Endothelial cell of umbilical vein (primary cell): ENCODE data around the gene ITPRIPL2. TPM values are rescaled to one million over a fixed set of nuclear protein-coding genes. Genes with fewer than 3 reads are reported as not detected.

Source experiments
- BruUV-seq: library from RNA; stranded (reverse); fragments of 400-500 nt; replicated peaks from 2 replicates; lab custom pipeline; 2021; lab: Mats Ljungman, UMichigan
- CTCF ChIA-PET: fragments of 300-600, 350-600 bp; sonication (Branson Sonifier 250); formaldehyde crosslinking; loops from one replicate; lab custom pipeline; 2021; ENCODE audit warnings: antibody characterized with exemption, inconsistent platforms; lab: Charles Lee
- POLR2A ChIA-PET: fragments of 300-600, 350-600 bp; sonication (Branson Sonifier 250); formaldehyde crosslinking; loops from one replicate; lab custom pipeline; 2021; ENCODE audit warnings: antibody characterized with exemption, inconsistent platforms; lab: Charles Lee
- DNase-seq: peaks from one replicate; pipeline ENCODE4 v3.0.0-alpha.2; 2011; ENCODE audit warnings: low read depth, low spot score
- FAIRE-seq: peaks from 2 replicates; lab custom pipeline; 2011; peaks lifted over from hg19 to GRCh38; lab: Jason Lieb, UNC
- H2AFZ ChIP-seq: 2 replicates; pipeline ENCODE4 v1.6.0; 2012; ENCODE audit warnings: low read depth, low read length, control low read depth, inconsistent platforms
- H3K27ac ChIP-seq: 2 replicates; pipeline ENCODE4 v1.5.1; 2011; ENCODE audit warnings: low read depth, mild to moderate bottlenecking, control low read depth, low read length, moderate library complexity; ENCODE audit not compliant: insufficient read depth
- H3K27me3 ChIP-seq, 2 experiments: 2 replicates each; pipeline versions ENCODE4 v1.6.0 to v1.6.1; 2011; ENCODE audit warnings: low read length in 2 of 2, mixed read lengths in 1 of 2; ENCODE audit not compliant: control insufficient read depth in 2 of 2, insufficient read depth in 2 of 2
- H3K36me3 ChIP-seq, 2 experiments: 2 replicates in 1 of 2; 3 replicates in 1 of 2; pipeline ENCODE4 v1.5.1; 2011; ENCODE audit warnings: low read length in 2 of 2, mild to moderate bottlenecking in 1 of 2, moderate library complexity in 1 of 2; ENCODE audit not compliant: control insufficient read depth in 2 of 2, insufficient read depth in 2 of 2; ENCODE audit errors: extremely low read depth in 1 of 2
- H3K4me1 ChIP-seq: 3 replicates; pipeline ENCODE4 v1.5.1; 2011; ENCODE audit warnings: mild to moderate bottlenecking, low read length; ENCODE audit not compliant: control insufficient read depth, insufficient read depth; ENCODE audit errors: extremely low read depth
- H3K4me2 ChIP-seq: 2 replicates; pipeline ENCODE4 v1.6.1; 2011; ENCODE audit warnings: low read length, control low read depth, mixed read lengths; ENCODE audit not compliant: insufficient read depth
- H3K4me3 ChIP-seq, 3 experiments: fragments of 200-600 bp in 1 of 3; sonication (generic), shearing (Covaris generic) in 1 of 3; replicated peaks in 1 of 3; 2 replicates each; pipeline ENCODE4 v1.5.1; 2011 to 2016; ENCODE audit warnings: control low read depth in 3 of 3, low read length in 3 of 3, mild to moderate bottlenecking in 2 of 3, inconsistent platforms in 1 of 3, low read depth in 1 of 3, moderate library complexity in 1 of 3; ENCODE audit not compliant: insufficient read depth in 1 of 3
- H3K79me2 ChIP-seq: 2 replicates; pipeline ENCODE4 v1.6.0; 2012; ENCODE audit warnings: low read length, inconsistent platforms; ENCODE audit not compliant: control insufficient read depth, insufficient read depth
- H3K9ac ChIP-seq: replicated peaks from 2 replicates; pipeline ENCODE3; 2011; ENCODE audit warnings: low read length, control low read depth; ENCODE audit not compliant: insufficient read depth; ENCODE audit errors: extremely low read depth
- H3K9me1 ChIP-seq: replicated peaks from 3 replicates; pipeline ENCODE4 v1.6.0; 2011; ENCODE audit warnings: mild to moderate bottlenecking, low read length; ENCODE audit not compliant: control insufficient read depth, insufficient read depth; ENCODE audit errors: extremely low read depth
- H3K9me3 ChIP-seq: replicated peaks from 2 replicates; pipeline ENCODE4 v1.5.1; 2012; ENCODE audit warnings: low read length, inconsistent platforms; ENCODE audit not compliant: control insufficient read depth, insufficient read depth
- H4K20me1 ChIP-seq: replicated peaks from 2 replicates; pipeline ENCODE3; 2011; ENCODE audit warnings: mild to moderate bottlenecking, low read length; ENCODE audit not compliant: control insufficient read depth, insufficient read depth; ENCODE audit errors: extremely low read depth
- EZH2 ChIP-seq: IDR thresholded peaks from 2 replicates; pipeline ENCODE4 v1.6.1; 2012; ENCODE audit warnings: borderline replicate concordance, low read depth, mild to moderate bottlenecking, moderate library complexity, low read length, inconsistent platforms; ENCODE audit not compliant: severe bottlenecking
- FOS ChIP-seq: IDR thresholded peaks from 2 replicates; pipeline ENCODE4 v1.6.1; 2011; ENCODE audit warnings: mild to moderate bottlenecking, low read length, moderate library complexity, borderline replicate concordance; ENCODE audit not compliant: insufficient read depth
- GATA2 ChIP-seq: IDR thresholded peaks from 2 replicates; pipeline ENCODE4 v1.7.0; 2011; ENCODE audit warnings: low read depth, mild to moderate bottlenecking, moderate library complexity, mixed read lengths, low read length; ENCODE audit not compliant: insufficient read length, insufficient read depth
- JUN ChIP-seq: IDR thresholded peaks from 2 replicates; pipeline ENCODE4 v1.6.1; 2011; ENCODE audit warnings: borderline replicate concordance, low read depth; ENCODE audit not compliant: insufficient read length, insufficient read depth
- MYC ChIP-seq: IDR thresholded peaks from one replicate; pipeline ENCODE4 v1.6.1; 2011; ENCODE audit warnings: mild to moderate bottlenecking, low read depth, low read length
- POLR2A ChIP-seq: IDR thresholded peaks from 2 replicates; pipeline ENCODE4 v1.6.1; 2012; ENCODE audit warnings: low read depth, mild to moderate bottlenecking, control low read depth, low read length
- POLR2AphosphoS5 ChIP-seq: IDR thresholded peaks from 2 replicates; pipeline ENCODE4 v1.6.1; 2012; ENCODE audit warnings: low read depth, mild to moderate bottlenecking, control low read depth, low read length, moderate library complexity; ENCODE audit not compliant: insufficient read depth
- dilution Hi-C: fragments of 300-500 bp; cut with MboI; formaldehyde crosslinking; loops from one replicate; pipeline ENCODE4 v1.15.0; 2019; ENCODE audit warnings: low sequenced_read_pairs; ENCODE audit not compliant: extremely low pct_ligation_motif_present
- intact Hi-C: fragments of 100-400 bp; cut with micrococcal nuclease; formaldehyde crosslinking; loops from one replicate; pipeline ENCODE4 v1.10.0; 2022
- polyA plus RNA-seq, 4 experiments: library from polyadenylated mRNA; depleted of rRNA in 3 of 4; stranded (reverse) in 3 of 4; unstranded in 1 of 4; fragments of >200 nt; gene quantifications; 2 replicates each; pipeline versions ENCODE4 v1.2.1 to v1.2.3, GENCODE V29; 2011 to 2012; ENCODE audit warnings: missing spikeins in 1 of 4
- total RNA-seq: library from RNA; stranded (reverse); gene quantifications from 2 replicates; pipeline ENCODE4 v1.2.3, GENCODE V29; 2021
- TF ChIP-seq, protein P1 (sequence below): IDR thresholded peaks from 2 replicates; pipeline ENCODE4 v1.6.1; 2011; ENCODE audit not compliant: insufficient read depth, insufficient read length
- TF ChIP-seq, protein P2 (sequence below), 2 donors: IDR thresholded peaks; 1 replicate in 1 of 2; 2 replicates in 1 of 2; pipeline ENCODE4 v1.5.1; 2011; ENCODE audit warnings: low read length in 2 of 2, mild to moderate bottlenecking in 2 of 2, moderate library complexity in 2 of 2, control low read depth in 1 of 2, inconsistent platforms in 1 of 2, low read depth in 1 of 2; ENCODE audit not compliant: insufficient read depth in 1 of 2; ENCODE audit errors: extremely low read depth in 1 of 2

Gene ITPRIPL2
- total and polyA plus RNA-seq, 2 donors (not counting 3 experiments of a cell fraction or from before 2014, with no cell fraction given), result 10.9 to 40.8 TPM

DNA sequence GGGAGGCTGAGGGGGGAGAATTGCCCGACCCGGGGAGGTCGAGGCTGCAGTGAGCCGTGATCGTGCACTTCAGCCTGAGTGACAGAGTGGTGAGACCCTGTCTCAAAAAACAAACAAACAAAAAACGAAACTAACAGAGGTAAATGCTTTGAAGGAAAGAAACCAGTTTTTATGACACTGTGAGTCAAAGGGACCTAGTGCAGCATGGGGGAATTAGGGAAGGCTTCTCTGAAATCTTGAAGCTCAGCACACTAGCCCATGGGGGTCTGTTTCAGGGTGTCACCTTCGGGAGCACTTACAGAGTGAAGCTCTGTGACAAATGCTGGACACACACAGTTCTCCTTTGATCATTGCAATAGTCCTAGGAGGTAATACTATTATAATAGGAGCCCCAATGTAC lies 16.6 kb downstream of the ITPRIPL2 start:
- Histone ChIP-seq H4K20me1 (no peaks in the 10 kb centered on the region), H3K9me3 (no peaks in the 10 kb centered on the region), H2AFZ (peak overlapping the region; percentile 87), H3K27ac (peak overlapping the region; percentile 99), H3K9me1 (no peaks in the 10 kb centered on the region), H3K9ac (peak overlapping the region; percentile 81), H3K36me3 (no peaks in the 10 kb centered on the region), H3K4me1 (peaks cover 22% of the 10 kb centered on the region), H3K79me2 (no peaks in the 10 kb centered on the region), H3K4me2 (peak overlapping the region; percentile 82), H3K4me3 (peak overlapping the region in 1 of 3 experiments; percentile 43), H3K27me3 (no peaks in the 10 kb centered on the region)
- BruUV-seq, result no TSS peak
- FAIRE-seq (no peak), DNase-seq (no peak)
- intact Hi-C loops (loop anchor here (2.0 to 5.0 kb wide), 2 partner anchors 37 to 44 kb away; partner anchors contain the start of gene SYT17), dilution Hi-C loops (no loop called here)
- no peak for TF ChIP-seq FOS
- no peak for TF ChIP-seq JUN
- TF ChIP-seq MYC, result no peak
- no peak for TF ChIP-seq POLR2AphosphoS5
- no peak for TF ChIP-seq POLR2A
- no peak for TF ChIP-seq EZH2
- TF ChIP-seq, protein P1, sequence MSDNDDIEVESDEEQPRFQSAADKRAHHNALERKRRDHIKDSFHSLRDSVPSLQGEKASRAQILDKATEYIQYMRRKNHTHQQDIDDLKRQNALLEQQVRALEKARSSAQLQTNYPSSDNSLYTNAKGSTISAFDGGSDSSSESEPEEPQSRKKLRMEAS, result no peak
- no peak for TF ChIP-seq GATA2
- TF ChIP-seq, protein P2, sequence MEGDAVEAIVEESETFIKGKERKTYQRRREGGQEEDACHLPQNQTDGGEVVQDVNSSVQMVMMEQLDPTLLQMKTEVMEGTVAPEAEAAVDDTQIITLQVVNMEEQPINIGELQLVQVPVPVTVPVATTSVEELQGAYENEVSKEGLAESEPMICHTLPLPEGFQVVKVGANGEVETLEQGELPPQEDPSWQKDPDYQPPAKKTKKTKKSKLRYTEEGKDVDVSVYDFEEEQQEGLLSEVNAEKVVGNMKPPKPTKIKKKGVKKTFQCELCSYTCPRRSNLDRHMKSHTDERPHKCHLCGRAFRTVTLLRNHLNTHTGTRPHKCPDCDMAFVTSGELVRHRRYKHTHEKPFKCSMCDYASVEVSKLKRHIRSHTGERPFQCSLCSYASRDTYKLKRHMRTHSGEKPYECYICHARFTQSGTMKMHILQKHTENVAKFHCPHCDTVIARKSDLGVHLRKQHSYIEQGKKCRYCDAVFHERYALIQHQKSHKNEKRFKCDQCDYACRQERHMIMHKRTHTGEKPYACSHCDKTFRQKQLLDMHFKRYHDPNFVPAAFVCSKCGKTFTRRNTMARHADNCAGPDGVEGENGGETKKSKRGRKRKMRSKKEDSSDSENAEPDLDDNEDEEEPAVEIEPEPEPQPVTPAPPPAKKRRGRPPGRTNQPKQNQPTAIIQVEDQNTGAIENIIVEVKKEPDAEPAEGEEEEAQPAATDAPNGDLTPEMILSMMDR (IDR thresholded peaks at IDR 0.05; ENCODE audit: extremely low read depth in 1 of 2, insufficient read depth in 1 of 2, low read depth in 1 of 2, low read length in 2 of 2), result no peak
- ChIA-PET POLR2A (no interaction called here), CTCF (interaction anchor here (0.9 to 2.5 kb wide), 10 partner anchors 9 to 372 kb away, joined by 3 to 17 read pairs (median 6); partner anchors contain the start of gene ITPRIPL2)
